OCI-LY3 (cell line): ENCODE measurements around the gene EIF5A.

ENCODE experiments used
- EZH2phosphoT487 ChIP-seq: fragments of 200-600 bp; shearing (Covaris generic); IDR thresholded peaks from 2 replicates; pipeline ENCODE4 v1.6.1; 2018; ENCODE audit warnings: antibody characterized with exemption, mixed run types, low read depth
- TF ChIP-seq, protein P1 (sequence below): fragments of 200-600, 300-600 bp; sonication (generic); IDR thresholded peaks from 2 replicates; pipeline ENCODE4 v1.5.1; 2014; ENCODE audit warnings: antibody characterized with exemption, low read length, low read depth

DNA sequence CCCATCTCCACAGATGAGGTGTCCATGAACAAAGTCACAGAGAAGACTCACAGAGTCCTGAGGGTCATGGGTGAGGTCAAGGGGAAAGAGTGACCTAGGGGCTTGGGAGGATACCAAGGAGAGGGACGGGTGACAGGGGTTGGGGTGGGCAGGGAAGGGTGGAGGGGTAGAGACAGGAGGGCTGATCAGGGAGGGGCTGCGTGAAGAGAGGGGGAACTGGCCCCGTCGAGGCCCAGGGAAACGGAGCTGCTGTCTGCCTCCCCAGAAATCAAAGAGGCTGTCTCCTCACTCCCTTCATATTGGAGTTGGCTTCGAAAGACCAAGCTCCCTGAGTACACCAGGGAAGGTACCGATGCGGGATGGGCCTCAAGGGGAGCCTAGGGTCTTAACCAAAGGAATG, 48.1 kb downstream of the EIF5A start:
- TF ChIP-seq, protein P1, sequence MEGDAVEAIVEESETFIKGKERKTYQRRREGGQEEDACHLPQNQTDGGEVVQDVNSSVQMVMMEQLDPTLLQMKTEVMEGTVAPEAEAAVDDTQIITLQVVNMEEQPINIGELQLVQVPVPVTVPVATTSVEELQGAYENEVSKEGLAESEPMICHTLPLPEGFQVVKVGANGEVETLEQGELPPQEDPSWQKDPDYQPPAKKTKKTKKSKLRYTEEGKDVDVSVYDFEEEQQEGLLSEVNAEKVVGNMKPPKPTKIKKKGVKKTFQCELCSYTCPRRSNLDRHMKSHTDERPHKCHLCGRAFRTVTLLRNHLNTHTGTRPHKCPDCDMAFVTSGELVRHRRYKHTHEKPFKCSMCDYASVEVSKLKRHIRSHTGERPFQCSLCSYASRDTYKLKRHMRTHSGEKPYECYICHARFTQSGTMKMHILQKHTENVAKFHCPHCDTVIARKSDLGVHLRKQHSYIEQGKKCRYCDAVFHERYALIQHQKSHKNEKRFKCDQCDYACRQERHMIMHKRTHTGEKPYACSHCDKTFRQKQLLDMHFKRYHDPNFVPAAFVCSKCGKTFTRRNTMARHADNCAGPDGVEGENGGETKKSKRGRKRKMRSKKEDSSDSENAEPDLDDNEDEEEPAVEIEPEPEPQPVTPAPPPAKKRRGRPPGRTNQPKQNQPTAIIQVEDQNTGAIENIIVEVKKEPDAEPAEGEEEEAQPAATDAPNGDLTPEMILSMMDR, result no peak
- TF ChIP-seq EZH2phosphoT487, result no peak
